ENCODE results near the gene CHMP3.
"Not testable (repeated sequence)": the region's sequence is repeated elsewhere in the genome, so short reads cannot be mapped to it uniquely, and the experiment has no call there.

The CHMP3 gene

DNA sequence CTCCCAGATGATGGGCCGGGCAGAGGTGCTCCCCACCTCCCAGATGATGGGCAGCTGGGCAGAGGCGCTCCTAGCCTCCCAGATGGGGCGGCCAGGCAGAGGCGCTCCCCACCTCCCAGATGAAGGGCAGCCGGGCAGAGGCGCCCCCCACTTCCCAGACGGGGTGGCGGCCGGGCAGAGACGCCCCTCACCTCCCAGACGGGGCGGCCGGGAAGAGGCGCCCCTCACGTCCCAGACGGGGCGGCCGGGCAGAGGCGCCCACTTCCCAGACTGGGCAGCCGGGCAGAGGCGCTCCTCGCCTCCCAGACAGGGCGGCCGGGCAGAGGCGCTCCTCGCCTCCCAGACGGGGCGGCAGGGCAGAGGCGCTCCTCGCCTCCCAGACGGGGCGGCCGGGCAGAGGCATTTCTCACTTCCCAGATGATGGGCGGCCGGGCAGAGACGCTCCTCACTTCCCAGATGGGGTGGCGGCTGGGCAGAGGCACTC, 14.3 kb downstream of the CHMP3 start:
- H3K27ac ChIP-seq (ENCODE audit: low read depth, low read length); H4K20me1 ChIP-seq (ENCODE audit: low read depth, low read length); H3K9ac ChIP-seq (ENCODE audit: low read length); H3K9me2 ChIP-seq (replicated peaks; ENCODE audit: insufficient read depth, low read length); H3K27me3 ChIP-seq (ENCODE audit: low read length); H3K4me2 ChIP-seq (ENCODE audit: low read depth, low read length, poor library complexity, severe bottlenecking); H2AFZ ChIP-seq (ENCODE audit: low read depth, low read length, severe bottlenecking); H3F3A ChIP-seq (ENCODE audit: insufficient read depth); H3K4me3 ChIP-seq (ENCODE audit: insufficient read depth, low read length, poor library complexity, severe bottlenecking): not testable (repeated sequence)
- H3K79me2 ChIP-seq (ENCODE audit: insufficient read depth, low read length): peaks cover 39% of the 10 kb centered on the region
- peaks cover 16% of the 10 kb centered on the region; the same call in 1 of the 2 replicates for H3K9me3 ChIP-seq (ENCODE audit: insufficient read depth, low read length)
- peaks cover 14% of the 10 kb centered on the region for H3K36me3 ChIP-seq (ENCODE audit: low read length)

DNA sequence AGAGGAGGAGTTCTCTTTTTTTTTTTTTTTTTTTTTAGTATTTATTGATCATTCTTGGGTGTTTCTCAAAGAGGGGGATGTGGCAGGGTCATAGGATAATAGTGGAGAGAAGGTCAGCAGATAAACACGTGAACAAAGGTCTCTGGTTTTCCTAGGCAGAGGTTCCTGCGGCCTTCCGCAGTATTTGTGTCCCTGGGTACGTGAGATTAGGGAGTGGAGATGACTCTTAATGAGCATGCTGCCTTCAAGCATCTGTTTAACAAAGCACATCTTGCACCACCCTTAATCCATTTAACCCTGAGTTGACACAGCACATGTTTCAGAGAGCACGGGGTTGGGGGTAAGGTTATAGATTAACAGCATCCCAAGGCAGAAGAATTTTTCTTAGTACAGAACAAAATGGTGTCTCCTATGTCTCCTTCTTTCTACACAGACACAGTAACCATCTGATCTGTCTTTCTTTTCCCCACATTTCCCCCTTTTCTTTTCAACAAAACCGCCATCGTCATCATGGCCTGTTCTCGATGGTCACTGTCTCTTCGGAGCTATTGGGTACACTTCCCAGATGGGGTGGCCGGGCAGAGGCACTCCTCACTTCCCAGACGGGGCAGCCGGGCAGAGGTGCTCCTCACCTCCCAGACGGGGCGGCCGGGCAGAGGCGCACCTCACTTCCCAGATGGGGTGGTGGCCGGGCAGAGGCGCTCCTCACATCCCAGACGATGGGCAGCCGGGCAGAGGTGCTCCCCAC, 14.9 kb downstream of the CHMP3 start:
- not testable (repeated sequence) for H3K9ac ChIP-seq (ENCODE audit: low read length); H3K4me3 ChIP-seq (ENCODE audit: insufficient read depth, low read length, poor library complexity, severe bottlenecking); H4K20me1 ChIP-seq (ENCODE audit: low read depth, low read length); H3K4me2 ChIP-seq (ENCODE audit: low read depth, low read length, poor library complexity, severe bottlenecking); H3K27ac ChIP-seq (ENCODE audit: low read depth, low read length); H3F3A ChIP-seq (ENCODE audit: insufficient read depth); H2AFZ ChIP-seq (ENCODE audit: low read depth, low read length, severe bottlenecking); H3K27me3 ChIP-seq (ENCODE audit: low read length); H3K9me2 ChIP-seq (replicated peaks; ENCODE audit: insufficient read depth, low read length)
- Histone ChIP-seq H3K79me2 (ENCODE audit: insufficient read depth, low read length) (peaks cover 32% of the 10 kb centered on the region; the same call in 1 of the 2 replicates), H3K36me3 (ENCODE audit: low read length) (peaks cover 14% of the 10 kb centered on the region), H3K9me3 (ENCODE audit: insufficient read depth, low read length) (peaks cover 16% of the 10 kb centered on the region; the same call in 1 of the 2 replicates)

DNA sequence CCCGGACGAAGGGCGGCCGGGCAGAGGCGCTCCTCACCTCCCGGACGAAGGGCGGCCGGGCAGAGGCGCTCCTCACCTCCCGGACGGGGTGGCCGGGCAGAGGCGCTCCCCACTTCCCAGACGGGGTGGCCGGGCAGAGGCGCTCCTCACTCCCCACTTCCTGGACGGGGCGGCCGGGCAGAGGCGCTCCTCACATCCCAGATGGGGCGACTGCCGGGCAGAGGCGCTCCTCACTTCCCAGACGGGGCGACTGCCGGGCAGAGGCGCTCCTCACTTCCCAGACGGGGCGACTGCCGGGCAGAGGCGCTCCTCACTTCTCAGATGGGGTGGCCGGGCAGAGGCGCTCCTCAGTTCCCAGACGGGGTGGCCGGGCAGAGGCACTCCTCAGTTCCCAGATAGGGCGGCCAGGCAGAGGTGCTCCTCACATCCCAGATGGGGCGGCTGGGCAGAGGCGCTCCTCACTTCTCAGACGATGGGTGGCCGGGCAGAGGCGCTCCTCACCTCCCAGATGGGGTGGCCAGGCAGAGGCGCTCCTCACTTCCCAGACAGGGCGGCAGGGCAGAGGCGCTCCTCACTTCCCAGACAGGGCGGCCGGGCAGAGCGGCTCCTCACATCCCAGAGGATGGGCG, 17.8 kb downstream of the CHMP3 start:
- H3K4me3 ChIP-seq (ENCODE audit: insufficient read depth, low read length, poor library complexity, severe bottlenecking); H3F3A ChIP-seq (ENCODE audit: insufficient read depth); H3K9me2 ChIP-seq (replicated peaks; ENCODE audit: insufficient read depth, low read length); H3K4me2 ChIP-seq (ENCODE audit: low read depth, low read length, poor library complexity, severe bottlenecking); H4K20me1 ChIP-seq (ENCODE audit: low read depth, low read length); H2AFZ ChIP-seq (ENCODE audit: low read depth, low read length, severe bottlenecking); H3K9ac ChIP-seq (ENCODE audit: low read length); H3K27me3 ChIP-seq (ENCODE audit: low read length); H3K27ac ChIP-seq (ENCODE audit: low read depth, low read length): not testable (repeated sequence)
- H3K36me3 ChIP-seq (ENCODE audit: low read length): peaks cover 19% of the 10 kb centered on the region
- peaks cover 12% of the 10 kb centered on the region; the same call in 1 of the 2 replicates for H3K79me2 ChIP-seq (ENCODE audit: insufficient read depth, low read length)
- peaks cover 16% of the 10 kb centered on the region; the same call in 1 of the 2 replicates for H3K9me3 ChIP-seq (ENCODE audit: insufficient read depth, low read length)

DNA sequence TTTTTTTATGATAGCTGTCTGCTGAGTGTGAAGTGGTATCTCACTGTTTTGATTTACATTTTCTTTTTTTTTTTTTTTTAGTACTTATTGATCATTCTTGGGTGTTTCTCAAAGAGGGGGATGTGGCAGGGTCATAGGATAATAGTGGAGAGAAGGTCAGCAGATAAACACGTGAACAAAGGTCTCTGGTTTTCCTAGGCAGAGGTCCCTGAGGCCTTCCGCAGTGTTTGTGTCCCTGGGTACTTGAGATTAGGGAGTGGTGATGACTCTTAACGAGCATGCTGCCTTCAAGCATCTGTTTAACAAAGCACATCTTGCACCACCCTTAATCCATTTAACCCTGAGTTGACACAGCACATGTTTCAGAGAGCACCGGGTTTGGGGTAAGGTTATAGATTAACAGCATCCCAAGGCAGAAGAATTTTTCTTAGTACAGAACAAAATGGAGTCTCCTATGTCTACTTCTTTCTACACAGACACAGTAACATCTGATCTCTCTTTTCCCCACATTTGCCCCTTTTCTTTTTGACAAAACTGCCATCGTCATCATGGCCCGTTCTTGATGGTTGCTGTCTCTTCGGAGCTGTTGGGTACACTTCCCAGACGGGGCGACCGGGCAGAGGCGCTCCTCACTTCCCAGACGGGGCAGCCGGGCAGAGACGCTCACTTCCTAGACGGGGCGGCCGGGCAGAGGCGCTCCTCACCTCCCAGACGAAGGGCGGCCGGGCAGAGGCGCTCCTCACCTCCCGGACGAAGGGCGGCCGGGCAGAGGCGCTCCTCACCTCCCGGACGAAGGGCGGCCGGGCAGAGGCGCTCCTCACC, 18.8 kb downstream of the CHMP3 start:
- H2AFZ ChIP-seq (ENCODE audit: low read depth, low read length, severe bottlenecking); H3K9ac ChIP-seq (ENCODE audit: low read length); H3K9me2 ChIP-seq (replicated peaks; ENCODE audit: insufficient read depth, low read length); H3K27me3 ChIP-seq (ENCODE audit: low read length); H3K79me2 ChIP-seq (ENCODE audit: insufficient read depth, low read length); H3K4me2 ChIP-seq (ENCODE audit: low read depth, low read length, poor library complexity, severe bottlenecking); H3F3A ChIP-seq (ENCODE audit: insufficient read depth); H4K20me1 ChIP-seq (ENCODE audit: low read depth, low read length); H3K27ac ChIP-seq (ENCODE audit: low read depth, low read length); H3K4me3 ChIP-seq (ENCODE audit: insufficient read depth, low read length, poor library complexity, severe bottlenecking): not testable (repeated sequence)
- Histone ChIP-seq H3K9me3 (ENCODE audit: insufficient read depth, low read length) (peaks cover 16% of the 10 kb centered on the region; the same call in 1 of the 2 replicates), H3K36me3 (ENCODE audit: low read length) (peaks cover 23% of the 10 kb centered on the region)

DNA sequence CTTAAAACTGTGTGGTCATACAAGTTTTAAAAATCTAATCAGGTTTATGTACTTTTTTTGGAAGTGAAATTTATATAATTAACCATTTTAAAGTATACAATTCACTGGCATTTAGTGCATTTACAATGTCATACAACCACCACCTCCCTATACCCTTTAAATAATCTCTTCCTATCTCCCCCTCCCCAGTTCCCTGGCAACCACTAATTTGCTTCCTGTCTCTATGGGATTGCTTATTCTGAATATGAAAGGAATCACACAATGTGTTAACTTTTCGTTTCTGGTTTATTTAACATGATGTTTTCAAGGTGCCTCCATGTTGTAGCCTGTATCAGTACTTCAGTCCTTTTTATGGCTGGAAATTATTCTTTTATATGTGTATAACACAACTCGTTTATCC, 19.4 kb downstream of the CHMP3 start:
- TF ChIP-seq EZH2phosphoT487 (conservative IDR thresholded peaks at IDR 0.05; ENCODE audit: low read length): no peak
- TF ChIP-seq, protein P1, sequence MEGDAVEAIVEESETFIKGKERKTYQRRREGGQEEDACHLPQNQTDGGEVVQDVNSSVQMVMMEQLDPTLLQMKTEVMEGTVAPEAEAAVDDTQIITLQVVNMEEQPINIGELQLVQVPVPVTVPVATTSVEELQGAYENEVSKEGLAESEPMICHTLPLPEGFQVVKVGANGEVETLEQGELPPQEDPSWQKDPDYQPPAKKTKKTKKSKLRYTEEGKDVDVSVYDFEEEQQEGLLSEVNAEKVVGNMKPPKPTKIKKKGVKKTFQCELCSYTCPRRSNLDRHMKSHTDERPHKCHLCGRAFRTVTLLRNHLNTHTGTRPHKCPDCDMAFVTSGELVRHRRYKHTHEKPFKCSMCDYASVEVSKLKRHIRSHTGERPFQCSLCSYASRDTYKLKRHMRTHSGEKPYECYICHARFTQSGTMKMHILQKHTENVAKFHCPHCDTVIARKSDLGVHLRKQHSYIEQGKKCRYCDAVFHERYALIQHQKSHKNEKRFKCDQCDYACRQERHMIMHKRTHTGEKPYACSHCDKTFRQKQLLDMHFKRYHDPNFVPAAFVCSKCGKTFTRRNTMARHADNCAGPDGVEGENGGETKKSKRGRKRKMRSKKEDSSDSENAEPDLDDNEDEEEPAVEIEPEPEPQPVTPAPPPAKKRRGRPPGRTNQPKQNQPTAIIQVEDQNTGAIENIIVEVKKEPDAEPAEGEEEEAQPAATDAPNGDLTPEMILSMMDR (IDR thresholded peaks at IDR 0.05; ENCODE audit: insufficient read depth, low read length, poor library complexity, severe bottlenecking): no peak
- no peaks in the 10 kb centered on the region for H4K20me1 ChIP-seq (ENCODE audit: low read depth, low read length)
- no peak overlapping the region for H3K9ac ChIP-seq (ENCODE audit: low read length)
- no peaks in the 10 kb centered on the region for H3F3A ChIP-seq (ENCODE audit: insufficient read depth)
- H3K9me2 ChIP-seq (replicated peaks; ENCODE audit: insufficient read depth, low read length): no peaks in the 10 kb centered on the region
- peaks cover 8% of the 10 kb centered on the region; the same call in 1 of the 2 replicates for H3K79me2 ChIP-seq (ENCODE audit: insufficient read depth, low read length)
- H2AFZ ChIP-seq (ENCODE audit: low read depth, low read length, severe bottlenecking): no peak overlapping the region
- no peak overlapping the region for H3K4me2 ChIP-seq (ENCODE audit: low read depth, low read length, poor library complexity, severe bottlenecking)
- no peak overlapping the region for H3K4me3 ChIP-seq (ENCODE audit: insufficient read depth, low read length, poor library complexity, severe bottlenecking)
- no peaks in the 10 kb centered on the region for H3K27me3 ChIP-seq (ENCODE audit: low read length)
- no peak overlapping the region for H3K27ac ChIP-seq (ENCODE audit: low read depth, low read length)
- H3K9me3 ChIP-seq (ENCODE audit: insufficient read depth, low read length): peaks cover 16% of the 10 kb centered on the region; the same call in 1 of the 2 replicates
- peaks cover 26% of the 10 kb centered on the region for H3K36me3 ChIP-seq (ENCODE audit: low read length)

Data from SU-DHL-6 (cell line).